Fibroblast of peridontal ligament (primary cell): ENCODE measurements around the gene GPR68.
A peak's percentile ranks its signal among the peaks of the same experiment; 100 is the strongest.

Source experiments
- DNase-seq: peaks from one replicate; pipeline ENCODE4 v3.0.0-alpha.2; 2010; ENCODE audit errors: extremely low read depth

Gene GPR68, protein sequence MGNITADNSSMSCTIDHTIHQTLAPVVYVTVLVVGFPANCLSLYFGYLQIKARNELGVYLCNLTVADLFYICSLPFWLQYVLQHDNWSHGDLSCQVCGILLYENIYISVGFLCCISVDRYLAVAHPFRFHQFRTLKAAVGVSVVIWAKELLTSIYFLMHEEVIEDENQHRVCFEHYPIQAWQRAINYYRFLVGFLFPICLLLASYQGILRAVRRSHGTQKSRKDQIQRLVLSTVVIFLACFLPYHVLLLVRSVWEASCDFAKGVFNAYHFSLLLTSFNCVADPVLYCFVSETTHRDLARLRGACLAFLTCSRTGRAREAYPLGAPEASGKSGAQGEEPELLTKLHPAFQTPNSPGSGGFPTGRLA

GRCh38 chr14:91244501-91244901 lies at the start of gene GPR68:
Gene GPR68 (minus strand): TSS chr14:91244704. CDS start chr14:91235050, 9,654 bp downstream.
- peak; percentile 81 for DNase-seq

DNA sequence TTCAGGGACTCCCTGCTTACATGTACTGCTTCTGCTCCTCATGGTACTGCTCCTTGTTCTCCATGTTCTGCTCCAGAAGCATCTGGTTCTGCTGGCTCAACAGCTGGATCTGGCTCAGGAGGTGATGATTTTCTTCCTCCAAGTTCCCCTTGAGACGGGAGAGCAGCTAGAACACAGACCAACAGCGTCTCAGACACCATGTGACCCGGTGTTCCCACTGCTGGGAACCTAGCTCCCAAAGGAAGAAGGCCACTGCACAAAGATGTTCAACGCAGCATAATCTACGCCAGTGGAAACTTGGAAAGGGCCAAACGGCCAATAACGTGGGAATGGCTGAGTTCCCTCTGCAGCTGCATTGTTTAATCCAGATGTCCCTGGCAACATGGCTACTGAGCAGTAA lies 49.6 kb upstream of the GPR68 start:
- DNase-seq: no peak

DNA sequence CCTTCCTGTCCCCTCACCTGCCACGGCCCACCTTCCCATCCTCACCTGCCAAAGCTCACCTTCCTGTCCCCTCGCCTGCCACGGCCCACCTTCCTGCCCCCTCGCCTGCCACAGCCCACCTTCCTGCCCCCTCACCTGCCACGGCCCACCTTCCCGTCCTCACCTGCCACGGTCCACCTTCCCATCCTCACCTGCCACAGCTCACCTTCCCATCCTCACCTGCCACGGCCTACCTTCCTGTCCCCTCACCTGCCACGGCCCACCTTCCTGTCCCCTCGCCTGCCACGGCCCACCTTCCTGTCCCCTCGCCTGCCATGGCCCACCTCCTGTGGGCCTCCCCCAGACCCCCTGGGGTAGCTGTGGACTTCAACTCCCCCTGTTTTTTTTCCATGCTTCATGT lies 48.8 kb upstream of the GPR68 start:
- DNase-seq: no peak

- no peak for DNase-seq
Measured at GRCh38 chr14:91292491-91292890, 48.0 kb upstream of the GPR68 start.

GRCh38 chr14:91291786-91292405 lies 47.4 kb upstream of the GPR68 start:
- no peak for DNase-seq

DNA sequence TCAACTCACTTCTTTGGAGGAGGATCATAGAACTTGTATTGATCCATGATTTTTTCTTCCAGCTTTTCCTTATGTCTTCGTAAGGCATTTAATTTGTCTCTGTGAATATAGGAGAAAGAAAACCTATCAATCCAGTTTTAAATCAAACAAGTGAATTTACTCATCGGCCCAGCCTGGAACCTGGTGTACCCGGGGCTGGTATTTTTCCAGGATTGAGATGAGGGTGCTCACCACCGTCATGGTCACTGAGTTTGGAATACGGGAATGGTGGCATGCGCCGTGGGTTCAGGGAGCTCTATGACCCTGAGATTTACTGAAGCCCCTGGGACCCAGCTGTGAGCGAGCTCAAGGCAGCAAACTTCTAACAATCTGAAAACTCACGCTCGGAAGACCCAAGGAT lies 46.5 kb upstream of the GPR68 start:
- DNase-seq: no peak

- no peak for DNase-seq
Measured at GRCh38 chr14:91289464-91289863, 45.0 kb upstream of the GPR68 start.

- no peak for DNase-seq
Measured at GRCh38 chr14:91288876-91289275, 44.4 kb upstream of the GPR68 start.

- peak; percentile 86 for DNase-seq
Measured at GRCh38 chr14:91286530-91286937, 42.0 kb upstream of the GPR68 start.

DNA sequence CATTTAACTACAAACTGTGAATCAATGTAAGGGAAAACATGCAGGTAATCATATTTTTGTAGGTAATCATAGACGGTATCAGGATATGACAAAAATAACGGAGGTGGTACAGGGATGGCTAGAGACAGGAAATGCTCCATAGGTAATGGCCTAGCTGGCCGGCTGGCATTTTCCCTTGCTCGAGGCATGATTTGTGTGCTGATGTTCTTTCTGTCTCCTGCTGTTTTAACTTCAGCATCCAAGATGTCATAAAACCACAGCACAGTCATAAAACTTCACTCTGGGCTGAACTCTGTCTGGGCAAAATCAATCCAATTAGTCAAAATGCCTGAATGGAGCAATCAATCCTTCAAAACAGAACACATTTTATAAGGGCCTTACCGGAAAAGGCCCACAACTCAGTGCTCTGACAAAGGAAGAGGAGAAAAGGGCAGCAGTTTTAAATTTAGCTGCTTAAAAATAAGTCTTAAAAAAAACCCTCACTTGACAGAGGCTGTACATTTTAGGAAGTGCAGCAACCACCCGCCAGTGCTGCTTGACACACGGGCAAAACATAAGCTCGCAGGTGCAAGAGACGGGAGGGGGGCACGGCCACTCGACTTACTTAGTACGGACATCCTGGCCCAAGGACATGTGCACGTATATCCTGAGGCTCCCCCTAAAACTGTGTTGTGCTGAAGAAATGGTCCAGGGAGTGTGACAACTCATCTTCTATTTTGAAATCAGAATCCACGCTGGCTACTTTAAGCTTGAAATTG lies 40.5 kb upstream of the GPR68 start:
- no peak for DNase-seq

- peak; percentile 74 for DNase-seq
Measured at GRCh38 chr14:91284146-91284790, 39.8 kb upstream of the GPR68 start.

GRCh38 chr14:91283666-91284065 lies 39.2 kb upstream of the GPR68 start:
- DNase-seq: no peak

- no peak for DNase-seq
Measured at GRCh38 chr14:91282954-91283645, 38.6 kb upstream of the GPR68 start.

- DNase-seq: no peak
Measured at GRCh38 chr14:91281346-91281745, 36.8 kb upstream of the GPR68 start.

GRCh38 chr14:91280129-91280528 lies 35.6 kb upstream of the GPR68 start:
- DNase-seq: no peak

DNA sequence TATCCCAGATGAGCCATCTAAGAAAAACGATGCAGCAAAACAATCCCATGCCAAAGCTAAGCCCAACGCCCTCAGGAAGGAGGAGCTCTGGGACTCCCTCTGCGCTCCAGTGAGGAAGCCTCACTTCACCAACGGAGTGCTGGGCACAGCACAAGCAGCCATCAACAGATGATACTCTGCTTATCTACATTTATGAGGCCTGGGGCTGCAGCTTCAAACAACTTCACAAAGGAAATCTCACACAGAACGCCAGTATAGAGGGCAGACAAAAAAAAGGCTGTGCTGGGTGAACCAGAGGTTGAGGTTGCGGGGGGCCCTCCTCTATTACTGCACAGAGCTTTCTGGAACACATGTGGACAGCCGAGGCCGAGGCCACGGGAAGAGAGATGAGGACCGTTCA lies 34.9 kb upstream of the GPR68 start:
- no peak for DNase-seq

DNA sequence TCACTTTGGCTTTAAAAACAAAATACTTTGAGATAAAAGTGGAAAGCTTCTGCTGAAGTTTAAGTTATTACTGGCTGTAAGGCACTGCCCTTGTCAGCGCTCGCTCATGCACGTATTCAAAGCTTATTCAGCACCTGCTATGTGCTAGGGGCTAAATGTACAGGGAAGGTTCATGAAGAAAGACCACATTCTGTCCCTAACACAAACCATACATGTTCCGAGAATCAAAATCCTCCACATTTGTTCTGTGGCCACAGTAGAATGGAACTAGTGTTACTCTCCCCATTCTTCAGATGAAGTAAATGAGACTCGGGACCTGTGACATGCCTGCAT lies 33.8 kb upstream of the GPR68 start:
- no peak for DNase-seq

DNA sequence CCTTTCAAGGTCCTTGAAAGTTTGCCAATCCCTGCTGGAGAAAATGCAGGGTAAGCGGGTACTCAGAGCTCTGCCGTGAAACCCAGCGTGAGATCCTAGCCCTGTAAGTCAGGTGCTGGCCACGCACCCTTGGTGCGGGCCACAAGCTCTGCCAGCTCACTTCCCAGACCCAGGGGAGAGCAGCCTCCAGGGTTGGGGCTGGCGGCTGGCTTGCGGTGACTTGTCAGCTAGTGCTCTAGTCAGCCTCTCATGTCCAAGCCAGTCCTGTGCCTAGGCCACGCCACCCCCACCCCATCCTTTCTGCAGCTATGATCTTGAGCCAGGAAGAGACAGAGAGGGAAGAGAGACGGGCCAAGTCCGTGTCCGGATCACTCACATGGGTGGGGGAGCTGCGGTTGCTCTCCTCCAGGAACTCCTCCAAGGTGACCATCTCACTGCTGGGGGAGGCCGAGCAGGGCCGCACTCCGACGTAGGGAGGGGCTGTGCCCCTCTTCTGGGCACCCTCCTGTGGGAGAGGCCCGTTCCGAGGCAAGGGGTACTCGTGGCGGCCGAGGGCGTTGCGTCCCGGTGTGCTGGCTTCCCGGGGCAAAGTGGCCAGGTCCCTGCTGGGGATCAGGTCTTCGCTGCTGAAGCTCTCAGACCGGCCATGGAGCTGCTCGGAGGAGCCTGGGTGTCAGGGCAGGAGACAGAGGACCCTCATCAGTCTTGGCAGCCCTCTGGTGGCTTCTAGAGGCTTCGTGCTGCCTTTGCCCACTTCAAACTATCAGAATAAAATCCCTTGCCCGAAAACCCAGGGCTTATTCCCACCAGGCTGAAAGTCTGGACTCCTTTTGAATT lies 33.3 kb upstream of the GPR68 start:
- no peak for DNase-seq

- no peak for DNase-seq
Measured at GRCh38 chr14:91274796-91275195, 30.3 kb upstream of the GPR68 start.

DNA sequence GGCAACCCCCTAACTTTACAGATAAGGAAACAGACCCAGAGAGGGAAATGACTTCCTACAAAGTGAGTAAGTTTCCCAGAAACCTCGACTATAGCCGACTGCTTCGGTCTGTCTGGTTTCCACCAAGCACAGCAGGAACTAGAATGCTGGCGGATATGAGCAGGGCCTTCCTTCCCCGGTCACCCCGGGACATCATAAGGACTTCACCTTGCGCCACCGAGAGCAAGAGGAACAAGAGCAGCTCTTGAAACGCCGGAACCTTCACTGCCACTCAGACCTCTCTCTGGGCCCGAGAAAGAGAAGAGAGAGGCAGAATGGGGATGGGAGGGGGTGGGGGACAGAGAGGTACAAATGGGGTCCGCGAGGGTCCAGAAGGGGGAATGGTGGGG lies 29.4 kb upstream of the GPR68 start:
- DNase-seq: no peak
